ENCODE results near the gene RAB35.
A peak's percentile ranks its signal among the peaks of the same experiment; 100 is the strongest.

RAB35 gene

DNA sequence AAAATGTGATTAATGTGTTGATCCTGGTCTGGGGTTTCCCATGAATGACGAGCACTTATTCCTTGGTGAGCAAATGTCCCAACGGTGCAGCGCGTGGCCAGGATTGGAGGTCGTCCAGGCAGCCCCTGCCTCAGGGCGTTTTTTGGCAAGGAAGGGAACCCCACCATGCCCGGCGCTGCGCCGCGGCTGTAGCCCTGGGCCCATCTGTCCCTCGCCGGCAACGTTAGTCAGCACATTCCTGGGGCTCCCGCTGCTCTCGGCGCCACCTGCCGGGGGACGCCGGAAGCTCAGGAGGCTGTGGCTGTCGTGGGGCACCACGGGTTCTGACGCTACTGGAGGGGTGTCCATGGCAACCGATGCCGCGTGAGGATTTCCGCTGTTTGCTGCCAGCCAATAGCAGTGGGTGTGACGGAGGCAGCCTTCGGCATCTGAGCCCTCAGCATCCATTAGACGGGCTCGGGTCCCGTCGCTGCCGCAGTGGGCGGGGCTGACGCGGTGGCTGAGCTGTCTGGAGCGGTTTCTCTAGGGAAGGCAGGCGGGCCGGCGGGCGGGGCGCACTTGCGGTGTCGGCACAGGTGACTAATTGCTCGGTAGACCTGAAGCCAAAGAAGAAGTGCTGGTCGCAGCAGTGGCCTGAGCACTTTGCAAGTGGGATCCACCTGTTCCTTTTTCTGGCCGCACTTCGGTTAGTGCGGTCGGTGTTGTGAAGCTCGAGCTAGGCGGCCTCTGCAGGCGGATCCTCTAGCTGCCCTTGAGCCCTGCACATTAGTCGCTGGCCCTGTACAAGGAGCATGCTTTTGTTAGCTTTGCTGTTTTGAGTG, 29.5 kb downstream of the RAB35 start:
- DNase-seq (ENCODE audit: low spot score), result peak; percentile 98

DNA sequence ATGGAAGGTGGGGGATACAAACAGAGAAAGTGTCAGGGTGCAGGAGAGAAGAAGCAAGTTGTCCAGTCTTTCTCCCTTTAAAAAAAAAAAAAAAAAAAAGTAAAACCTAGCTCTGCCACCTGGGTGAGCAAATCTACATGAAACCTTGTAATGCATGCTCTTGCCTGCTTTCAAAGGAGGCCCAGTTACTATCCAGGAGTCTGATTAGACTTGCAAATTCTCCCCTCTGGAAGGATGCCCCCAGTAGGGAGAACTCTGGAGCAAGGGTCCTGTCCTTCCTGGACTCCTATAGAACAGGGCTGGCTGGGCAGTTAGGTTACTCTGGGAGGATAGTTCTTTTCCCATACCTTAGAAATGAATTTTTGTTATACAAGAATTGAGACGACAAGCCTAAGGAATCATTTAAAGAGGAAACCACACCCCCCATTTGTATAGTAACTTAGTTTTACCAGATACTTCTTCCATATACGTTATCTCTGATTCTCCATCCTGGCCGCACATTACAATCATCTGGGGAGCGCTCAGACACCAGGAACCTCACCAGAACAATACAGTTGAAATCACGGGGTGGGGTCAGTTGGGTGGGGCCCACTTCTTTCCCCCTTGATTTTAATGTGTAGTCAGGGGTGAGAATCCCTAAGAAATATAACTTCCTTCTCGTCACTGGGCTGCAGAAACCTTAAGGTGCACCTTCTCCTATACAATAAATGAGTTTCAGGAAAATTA, 30.5 kb downstream of the RAB35 start:
- DNase-seq (ENCODE audit: low spot score), result no peak

DNA sequence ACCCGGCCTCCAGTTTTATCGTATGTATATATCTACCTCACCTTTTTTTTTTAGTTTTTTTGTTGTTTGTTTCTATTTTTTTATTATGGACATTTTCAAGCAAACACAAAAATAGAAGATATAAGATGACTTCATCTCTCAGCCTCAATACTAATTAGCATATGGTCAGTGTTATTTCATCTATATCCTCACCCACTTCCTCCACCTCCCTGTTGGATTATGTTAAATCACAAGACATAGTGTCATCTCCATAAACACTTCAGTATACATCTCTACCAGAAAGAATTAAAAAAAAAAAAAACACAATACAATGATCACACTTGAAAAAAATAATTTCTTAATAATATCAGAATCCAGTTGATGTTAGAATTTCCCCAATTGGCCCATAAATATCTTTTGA, 34.9 kb downstream of the RAB35 start:
- DNase-seq (ENCODE audit: low spot score), result no peak

DNA sequence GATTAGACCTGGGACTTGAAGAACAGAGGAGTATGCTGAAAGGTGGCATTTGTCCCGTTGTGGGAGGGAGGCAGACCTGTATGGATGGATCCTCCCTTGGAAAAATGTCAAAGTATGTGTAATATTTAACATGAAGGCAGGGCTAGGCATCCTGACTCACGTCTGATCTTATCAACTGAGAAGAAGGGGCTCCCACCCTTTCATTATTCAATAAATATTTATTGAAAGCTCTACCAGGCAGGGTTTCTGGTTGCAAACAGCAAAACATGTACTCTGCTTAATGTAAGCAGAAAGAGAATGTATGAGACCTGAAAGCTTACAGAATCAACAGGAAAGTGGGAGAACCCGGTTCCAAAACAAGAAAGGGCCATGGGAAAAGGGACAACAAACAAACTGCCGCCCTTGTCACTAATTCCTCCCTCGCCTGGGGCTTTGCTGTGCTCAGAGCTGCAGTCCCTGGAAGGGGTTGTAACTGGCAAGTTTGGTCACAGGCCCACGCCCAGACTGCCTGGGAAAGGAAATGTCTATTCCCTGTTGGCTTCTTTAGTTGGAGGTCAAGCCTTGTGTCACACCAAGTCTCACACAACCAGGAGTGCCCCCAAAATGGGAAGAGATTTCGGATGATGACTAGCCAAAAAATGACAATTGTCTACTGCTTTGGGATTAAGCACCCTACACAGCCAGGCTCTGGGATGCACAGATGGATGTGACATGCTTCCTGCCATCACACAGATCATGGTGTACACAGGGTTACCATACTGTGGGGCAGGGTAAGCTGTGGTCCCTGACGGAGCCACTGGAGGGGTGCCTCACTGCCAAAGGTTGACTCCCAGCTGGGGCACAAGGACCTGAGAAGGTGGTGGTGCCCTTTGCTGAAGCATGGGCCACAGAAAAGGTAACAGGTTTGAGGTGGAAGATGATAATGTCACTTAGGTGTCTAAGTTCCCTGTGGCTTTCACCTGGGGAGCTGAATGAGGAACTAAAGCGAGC, 36.8 kb downstream of the RAB35 start:
- DNase-seq (ENCODE audit: low spot score), result no peak

DNA sequence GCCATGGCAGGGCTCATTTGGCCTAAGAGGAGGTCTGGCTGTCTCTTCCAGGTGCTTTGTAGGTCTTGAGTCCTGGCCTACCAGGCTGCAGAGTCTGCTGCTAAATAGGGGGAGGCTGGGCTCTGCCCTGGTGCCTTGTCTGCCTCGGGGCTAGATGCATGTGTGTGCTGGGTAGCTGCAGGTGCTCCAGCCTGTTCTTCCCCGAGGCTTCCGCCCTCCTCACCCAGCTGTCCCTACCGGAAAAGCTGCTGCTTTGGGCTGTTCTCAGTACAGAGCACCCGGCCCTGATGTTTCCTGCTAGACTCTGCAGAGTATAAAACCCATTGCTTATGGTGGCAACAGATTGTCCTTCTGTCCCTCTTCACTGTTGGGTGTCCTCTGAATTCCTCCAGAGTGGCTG, 37.7 kb downstream of the RAB35 start:
- DNase-seq (ENCODE audit: low spot score), result no peak

DNA sequence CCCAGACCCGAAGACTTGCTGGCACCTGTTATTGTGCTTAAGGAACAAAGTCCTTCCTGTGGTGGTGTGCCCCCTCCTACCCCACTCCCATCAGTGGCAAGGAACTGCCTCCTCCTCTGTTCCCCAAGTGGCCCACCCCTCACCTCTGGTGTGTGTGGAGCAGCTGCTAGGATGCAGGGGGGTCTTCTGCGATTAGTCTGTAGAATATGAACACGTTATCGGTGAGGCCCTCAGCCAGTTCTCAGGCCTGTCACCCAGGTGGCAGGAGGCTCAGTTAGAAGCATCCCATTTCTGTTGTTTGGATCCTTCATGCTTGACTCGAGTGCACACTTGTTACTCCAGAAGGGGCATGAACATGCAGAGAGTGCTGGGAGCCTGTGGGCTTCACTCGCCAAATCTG, 39.3 kb downstream of the RAB35 start:
- no peak for DNase-seq (ENCODE audit: low spot score)

DNA sequence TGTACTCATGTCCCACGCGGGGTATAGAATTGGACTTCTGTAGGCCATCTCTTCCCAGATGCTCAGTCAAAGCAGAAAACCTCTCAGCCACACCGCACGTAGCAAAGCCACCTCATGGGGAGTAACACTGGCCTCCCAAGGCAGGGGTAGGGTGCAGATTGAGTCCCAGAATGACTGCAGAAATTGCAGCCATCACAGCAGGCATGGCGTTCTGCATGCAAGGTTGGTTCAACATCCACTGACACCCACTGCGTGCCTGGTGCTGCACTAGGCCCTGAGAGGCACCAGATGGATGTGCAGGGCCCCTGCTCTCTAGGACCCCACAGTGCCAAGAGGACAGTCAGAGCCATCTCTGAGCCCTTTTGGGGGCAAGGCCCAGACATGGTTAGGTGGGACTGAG, 39.9 kb downstream of the RAB35 start:
- no peak for DNase-seq (ENCODE audit: low spot score)

DNA sequence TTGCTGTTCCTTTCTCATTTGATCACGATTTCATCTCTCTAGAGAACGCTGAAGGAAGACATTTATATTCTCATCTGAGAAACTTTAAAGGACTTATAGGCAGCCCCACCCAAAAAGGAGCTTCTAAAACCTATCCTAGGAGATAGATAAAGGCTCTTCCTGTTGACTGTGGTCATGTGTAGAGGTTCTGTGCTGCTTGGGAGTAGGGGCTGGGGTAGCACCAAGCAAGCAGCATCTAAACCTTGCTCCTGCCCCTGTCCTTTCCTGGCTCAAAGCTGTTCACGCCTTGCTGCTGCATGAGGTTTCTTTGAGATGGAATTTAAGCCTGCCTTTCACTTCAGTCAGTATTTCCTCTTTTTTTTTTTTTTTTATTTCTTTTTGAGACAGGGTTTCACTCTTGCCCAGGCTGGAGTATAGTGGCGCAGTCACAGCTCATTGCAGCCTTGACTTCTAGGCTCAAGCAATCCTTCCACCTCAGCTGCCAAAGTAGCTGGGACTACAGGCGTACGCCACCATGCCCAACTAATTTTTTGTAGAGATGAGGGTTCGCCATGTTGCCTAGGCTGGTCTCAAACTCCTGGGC, 41.4 kb downstream of the RAB35 start:
- no peak for DNase-seq (ENCODE audit: low spot score)

DNA sequence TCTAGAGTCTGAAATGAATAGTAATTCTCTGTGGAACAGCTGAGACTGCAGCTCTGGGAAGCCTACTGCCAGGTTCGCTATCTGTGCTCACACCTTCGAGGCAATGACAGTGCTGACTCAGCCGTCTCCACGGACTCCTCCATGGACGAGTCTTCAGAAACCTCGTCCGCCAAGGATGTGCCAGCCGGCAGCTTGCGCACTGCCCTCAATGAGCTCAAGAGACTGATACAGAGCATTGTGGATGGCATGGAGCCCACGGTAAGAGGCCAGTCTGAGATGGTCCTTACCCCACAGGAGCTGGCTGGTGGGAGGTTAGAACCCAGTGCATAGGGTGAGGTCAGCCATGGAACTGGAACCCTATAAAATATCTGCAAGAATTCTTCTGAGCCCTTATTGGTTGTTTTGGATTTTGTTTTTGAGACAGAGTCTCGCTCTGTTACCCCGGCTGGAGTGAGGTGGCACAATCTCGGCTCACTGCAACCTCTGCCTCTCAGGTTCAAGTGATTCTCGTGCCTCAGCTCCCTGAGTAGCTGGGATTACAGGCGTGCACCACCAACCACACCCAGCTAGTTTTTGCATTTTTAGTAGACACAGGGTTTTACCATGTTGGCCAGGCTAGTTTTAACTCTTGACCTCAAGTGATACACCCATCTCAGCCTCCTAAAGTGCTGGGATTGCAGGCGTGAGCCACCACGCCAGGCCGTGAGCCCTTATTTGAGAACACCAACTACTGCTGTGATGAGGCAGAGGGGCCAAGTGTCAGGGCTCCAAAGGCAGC, 43.9 kb downstream of the RAB35 start:
- DNase-seq (ENCODE audit: low spot score), result no peak

DNA sequence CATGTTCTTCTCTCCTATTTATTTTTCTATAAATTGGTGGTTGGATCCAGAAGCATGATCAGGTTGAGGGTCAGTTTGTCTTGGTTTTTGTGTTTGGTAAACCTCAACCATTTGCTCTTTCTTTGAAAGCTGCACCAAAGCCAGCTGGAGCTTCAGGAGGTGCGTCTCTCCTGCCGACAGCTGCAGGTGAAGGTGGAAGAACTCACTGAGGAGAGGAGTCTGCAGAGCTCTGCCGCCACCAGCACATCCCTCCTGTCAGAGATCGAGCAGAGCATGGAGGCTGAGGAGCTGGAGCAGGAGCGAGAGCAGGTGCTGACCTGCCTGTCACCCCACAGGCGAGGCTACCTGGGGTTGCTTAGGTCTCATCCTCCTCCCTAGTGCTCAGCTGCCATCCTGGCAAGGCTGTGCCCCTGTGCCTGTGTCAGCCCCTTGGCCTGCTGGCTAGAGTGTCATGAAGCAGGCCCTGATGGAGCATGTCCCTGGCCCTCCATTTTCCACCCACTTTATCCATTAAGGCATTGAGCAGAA, 45.0 kb downstream of the RAB35 start:
- no peak for DNase-seq (ENCODE audit: low spot score)

DNA sequence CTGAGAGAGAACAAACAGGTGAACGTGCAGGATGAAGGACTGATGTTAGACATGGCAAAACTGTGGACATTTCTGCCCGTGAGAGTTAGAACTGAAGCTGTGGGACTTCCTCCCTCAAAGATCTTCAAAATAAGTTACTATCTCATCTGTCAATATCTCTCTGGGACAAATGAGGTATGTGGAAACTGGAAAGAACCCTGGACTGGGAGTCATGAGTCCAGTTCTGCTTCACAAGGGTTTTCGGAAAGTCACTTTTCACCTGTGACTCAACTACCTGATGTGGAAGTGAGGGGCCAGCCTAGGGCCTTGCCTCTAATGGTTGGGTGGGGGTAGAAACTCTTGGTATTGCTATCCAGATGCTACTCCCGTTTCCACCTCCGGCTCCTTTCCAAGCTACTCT, 47.3 kb downstream of the RAB35 start:
- no peak for DNase-seq (ENCODE audit: low spot score)

DNA sequence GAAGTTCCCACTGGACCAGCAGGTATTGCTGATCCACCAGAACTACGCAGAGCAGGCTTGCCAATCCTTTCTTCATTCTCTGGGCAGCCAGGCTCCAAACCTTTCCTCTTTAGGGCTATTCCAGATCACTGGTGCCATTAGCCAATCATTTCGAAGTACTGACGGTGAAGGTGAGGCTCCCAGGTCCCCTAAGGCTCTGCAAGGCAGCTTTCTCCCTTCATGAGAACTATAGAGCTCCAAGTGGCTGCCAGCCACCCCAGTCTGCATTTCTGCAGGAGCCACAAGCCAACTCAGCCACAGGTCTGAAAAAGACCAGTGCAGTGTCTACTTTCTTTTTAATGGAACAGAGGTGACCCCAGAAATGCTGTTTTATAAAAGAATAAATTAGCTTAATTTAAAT, 48.7 kb downstream of the RAB35 start:
- DNase-seq (ENCODE audit: low spot score), result no peak

DNA sequence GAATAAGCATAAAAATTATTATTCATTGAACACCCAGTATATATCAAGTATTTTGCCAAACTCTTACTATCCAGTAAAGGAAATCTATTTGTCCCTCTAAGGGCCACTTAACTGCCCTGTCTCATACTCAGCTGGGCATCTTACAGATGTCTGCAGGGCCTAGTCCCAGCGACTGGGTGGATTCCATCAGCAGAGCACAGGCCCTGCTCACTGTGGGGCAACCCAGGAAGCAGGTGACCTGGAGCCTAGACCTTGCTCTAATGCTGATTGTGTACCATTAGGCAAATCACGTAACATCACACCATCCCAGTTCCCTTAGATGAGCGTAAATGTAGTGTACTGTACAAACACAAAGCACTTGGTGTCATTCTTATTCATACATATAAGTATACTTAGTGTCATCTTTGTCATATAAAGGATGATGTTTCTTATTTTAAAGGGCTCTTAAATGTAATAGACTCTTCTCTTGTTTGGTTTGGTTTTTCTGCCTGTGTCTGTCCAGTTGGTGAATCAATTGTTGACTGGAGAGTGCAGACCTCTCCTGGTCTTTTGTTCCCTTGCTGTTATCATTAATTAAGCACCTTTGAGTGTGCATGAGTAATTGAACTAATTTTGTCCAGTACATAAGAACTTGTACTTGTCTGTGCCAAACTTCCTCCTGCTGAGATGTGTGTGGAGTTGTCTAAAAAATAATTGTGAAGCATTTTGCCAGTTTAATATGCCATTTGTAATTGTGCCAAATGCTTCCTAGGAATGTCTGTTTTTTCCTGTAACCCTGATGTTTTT, 49.3 kb downstream of the RAB35 start:
- no peak for DNase-seq (ENCODE audit: low spot score)

DNA sequence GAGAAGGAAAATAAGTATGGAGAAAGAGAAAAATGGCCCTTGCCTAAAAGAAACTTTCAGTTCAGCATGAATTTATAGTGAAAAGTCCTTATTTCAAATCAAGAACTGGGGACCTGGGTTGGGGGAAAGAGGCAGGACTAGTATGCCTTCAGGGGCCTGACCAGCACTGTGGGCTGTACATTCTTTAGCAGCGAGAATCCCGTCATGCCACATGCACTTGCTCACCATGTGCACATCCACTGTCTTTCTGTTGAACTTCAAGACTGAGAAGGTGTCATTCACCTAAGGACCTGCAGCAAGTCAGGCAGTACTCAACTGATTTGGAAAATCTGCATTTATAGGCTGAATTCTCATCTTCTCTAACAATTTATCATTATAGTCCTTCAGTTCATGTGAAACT, 50.2 kb downstream of the RAB35 start:
- DNase-seq (ENCODE audit: low spot score), result no peak

DNA sequence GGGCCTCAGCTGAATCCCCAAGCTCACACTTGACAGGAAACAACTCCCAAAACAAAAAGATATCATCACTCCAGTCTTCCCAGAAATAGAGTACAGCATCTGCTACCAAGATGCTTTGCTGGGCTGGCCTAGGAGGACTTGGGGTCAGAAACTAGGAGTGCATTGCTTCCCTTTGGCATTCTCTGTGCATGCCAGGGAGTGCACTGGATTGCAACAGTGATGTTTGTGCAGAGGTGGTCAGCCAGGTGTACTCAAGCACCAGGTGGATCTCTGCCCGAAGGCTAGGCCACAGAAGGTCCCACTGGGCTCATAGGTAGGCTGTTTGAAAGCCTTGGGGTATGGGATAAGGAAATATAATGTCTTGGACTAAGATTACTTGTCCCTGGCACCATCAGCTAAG, 51.1 kb downstream of the RAB35 start:
- DNase-seq (ENCODE audit: low spot score), result no peak

DNA sequence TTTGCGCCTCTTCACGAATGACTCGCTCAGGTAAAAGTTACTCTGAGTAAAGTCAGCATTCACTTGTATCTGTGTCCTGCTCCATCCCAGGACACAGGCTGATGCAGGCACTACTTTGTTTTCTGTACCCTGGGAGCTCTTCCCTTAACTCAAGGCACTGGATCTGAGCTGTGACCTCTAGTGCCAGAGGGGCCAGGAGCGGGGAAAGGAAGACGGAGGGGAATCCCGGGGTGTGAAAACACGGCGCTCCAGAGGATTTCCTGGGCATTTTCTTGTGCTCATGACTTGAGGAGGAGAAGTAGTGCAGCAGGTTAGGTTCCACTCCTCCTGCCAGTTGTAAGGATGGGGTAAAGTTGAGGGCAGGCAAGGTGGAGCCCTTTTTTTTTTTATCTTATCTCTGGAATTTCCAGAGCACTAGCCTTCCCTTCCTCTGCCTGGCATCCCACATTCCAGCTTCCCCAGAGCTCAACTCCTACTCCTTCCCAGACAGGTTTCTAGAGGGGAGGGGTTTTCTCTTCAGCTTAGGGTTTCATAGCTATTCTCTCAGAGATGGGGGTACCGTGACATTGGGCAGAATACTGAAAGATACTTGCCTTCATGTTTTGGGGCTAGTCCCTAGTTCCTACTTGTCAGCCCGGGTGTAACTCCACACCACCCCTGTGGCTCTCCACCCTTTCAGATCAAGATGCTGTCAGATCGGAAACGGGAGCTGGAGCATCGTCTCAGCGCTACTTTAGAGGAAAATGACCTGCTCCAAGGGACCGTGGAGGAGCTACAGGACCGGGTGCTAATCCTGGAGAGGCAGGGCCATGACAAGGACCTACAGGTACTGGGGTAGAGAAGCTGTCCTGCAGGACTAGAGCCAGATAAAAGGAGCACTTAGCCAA, 52.3 kb downstream of the RAB35 start:
- DNase-seq (ENCODE audit: low spot score), result no peak

DNA sequence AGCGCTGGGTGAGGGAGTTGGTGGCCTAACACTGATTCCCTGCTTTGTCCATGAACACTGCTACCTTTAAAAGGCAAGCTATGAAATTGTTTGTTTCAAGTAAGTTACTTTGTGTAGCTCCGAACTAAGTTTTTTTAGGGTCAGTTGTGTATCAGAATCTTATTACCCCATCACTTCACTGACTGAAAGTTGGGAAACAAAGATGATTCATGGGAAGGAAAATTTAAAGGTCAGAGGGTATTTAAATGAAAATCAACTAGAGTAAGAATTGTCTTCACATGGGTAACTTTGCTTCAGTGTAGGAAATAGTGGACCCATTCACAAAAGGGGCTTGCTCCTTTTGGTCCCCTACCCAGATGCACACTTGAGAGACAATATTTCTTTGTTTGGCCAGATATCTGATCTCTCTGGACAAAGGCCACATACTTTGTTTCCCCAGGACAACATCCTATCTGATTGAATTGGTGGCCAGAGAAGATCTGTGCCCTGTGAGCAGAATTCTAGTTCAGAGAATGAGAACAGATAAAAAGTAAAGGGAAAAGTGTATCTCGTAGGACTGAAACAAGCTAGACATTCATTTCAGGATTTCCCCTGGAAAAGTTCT, 53.5 kb downstream of the RAB35 start:
- no peak for DNase-seq (ENCODE audit: low spot score)

DNA sequence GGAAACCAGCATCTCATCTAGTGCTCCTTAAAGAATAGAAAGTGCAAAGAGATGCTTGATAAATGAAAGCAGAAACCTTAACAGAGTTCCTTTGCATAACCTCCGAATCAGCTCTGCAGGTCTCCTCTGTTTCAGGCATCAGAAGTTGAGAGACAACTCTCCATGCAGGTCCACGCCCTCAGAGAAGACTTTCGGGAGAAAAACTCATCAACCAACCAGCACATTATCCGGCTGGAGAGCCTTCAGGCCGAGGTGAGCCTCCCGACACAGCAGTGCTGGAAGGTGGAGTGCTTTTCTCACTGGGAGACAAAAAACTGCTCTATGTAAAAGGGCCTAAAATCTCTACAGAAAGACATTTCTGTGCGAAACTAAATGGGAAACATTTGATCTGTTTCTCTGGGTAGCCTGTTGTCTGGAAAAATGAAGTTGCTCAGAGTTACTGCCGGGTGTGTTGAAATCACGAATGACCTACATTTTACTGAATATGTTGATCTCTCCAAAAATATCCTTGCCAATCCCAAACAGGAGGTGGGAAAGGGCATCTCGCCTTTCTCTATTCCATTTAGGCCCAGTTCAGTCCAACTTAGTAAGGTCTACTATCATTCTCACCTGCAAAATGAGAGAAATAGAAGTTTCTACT, 54.9 kb downstream of the RAB35 start:
- no peak for DNase-seq (ENCODE audit: low spot score)

Data from HuH-7 (cell line).